DND-41 (cell line): Measurements from ENCODE around the gene BPIFB4.
A peak's percentile ranks its signal among the peaks of the same experiment; 100 is the strongest.
"Not testable (repeated sequence)": the region's sequence is repeated elsewhere in the genome, so short reads cannot be mapped to it uniquely, and the experiment has no call there.

ENCODE experiments used
- ATAC-seq: fragments of 200-7000 bp; cut with Tn5 transposase; 3 replicates; pipeline ENCODE4 v1.9.1; 2021; ENCODE audit warnings: low read depth; ENCODE audit not compliant: insufficient read depth
- DNase-seq: peaks from one replicate; pipeline ENCODE4 v3.0.0-alpha.2; 2020
- H2AFZ ChIP-seq: 2 replicates; pipeline ENCODE4 v1.6.0; 2012; ENCODE audit warnings: low read depth, low read length
- H3K27ac ChIP-seq: 2 replicates; pipeline ENCODE4 v1.5.1; 2012; ENCODE audit warnings: low read length, inconsistent platforms
- H3K27me3 ChIP-seq: fragments of 200-600 bp; sonication (generic); 2 replicates; pipeline ENCODE4 v1.6.0; 2012; ENCODE audit warnings: low read length, mild to moderate bottlenecking, inconsistent platforms; ENCODE audit not compliant: insufficient read depth, poor library complexity
- H3K36me3 ChIP-seq: 2 replicates; pipeline ENCODE4 v1.5.1; 2012; ENCODE audit warnings: low read length, inconsistent platforms; ENCODE audit not compliant: insufficient read depth
- H3K4me1 ChIP-seq: 2 replicates; pipeline ENCODE4 v1.5.1; 2012; ENCODE audit warnings: mild to moderate bottlenecking, low read length; ENCODE audit not compliant: insufficient read depth
- H3K4me2 ChIP-seq: 2 replicates; pipeline ENCODE4 v1.6.0; 2012; ENCODE audit warnings: mild to moderate bottlenecking, moderate library complexity, low read length, inconsistent platforms; ENCODE audit not compliant: insufficient read depth
- H3K4me3 ChIP-seq, 2 experiments: fragments of 200-600 bp in 1 of 2; shearing (Covaris generic) in 1 of 2; 2 replicates each; pipeline ENCODE4 v1.5.1; 2012 to 2016; ENCODE audit warnings: inconsistent platforms in 2 of 2, low read length in 2 of 2, mild to moderate bottlenecking in 2 of 2, low read depth in 1 of 2, moderate library complexity in 1 of 2
- H3K79me2 ChIP-seq: 2 replicates; pipeline ENCODE4 v1.6.0; 2012; ENCODE audit warnings: low read length, inconsistent platforms; ENCODE audit not compliant: insufficient read depth
- H3K9ac ChIP-seq: 2 replicates; pipeline ENCODE4 v1.6.0; 2012; ENCODE audit warnings: low read depth, mild to moderate bottlenecking, inconsistent platforms, low read length, moderate library complexity
- H3K9me3 ChIP-seq: 2 replicates; pipeline ENCODE4 v1.5.1; 2012; ENCODE audit warnings: low read length, moderate library complexity, mild to moderate bottlenecking, inconsistent platforms; ENCODE audit not compliant: insufficient read depth, severe bottlenecking
- H4K20me1 ChIP-seq: 2 replicates; pipeline ENCODE4 v1.6.0; 2012; ENCODE audit warnings: low read length; ENCODE audit not compliant: insufficient read depth
- CTCF ChIP-seq: IDR thresholded peaks from 2 replicates; pipeline ENCODE4 v1.5.1; 2012; ENCODE audit warnings: borderline replicate concordance, low read length, moderate library complexity, mild to moderate bottlenecking; ENCODE audit not compliant: poor library complexity, severe bottlenecking; ENCODE audit errors: extremely low read depth
- EZH2 ChIP-seq: IDR thresholded peaks from 3 replicates; pipeline ENCODE4 v1.6.1; 2012; ENCODE audit warnings: borderline replicate concordance, low read depth, mild to moderate bottlenecking, moderate library complexity, low read length, inconsistent platforms; ENCODE audit not compliant: severe bottlenecking

BPIFB4 gene

GRCh38 chr20:33111306-33111705, 31.9 kb downstream of the BPIFB4 start:
- TF ChIP-seq EZH2: no peak
- TF ChIP-seq CTCF: no peak
- Histone ChIP-seq H3K9me3 (no peaks in the 10 kb centered on the region), H3K79me2 (no peaks in the 10 kb centered on the region), H3K4me3 (no peak overlapping the region), H4K20me1 (no peaks in the 10 kb centered on the region), H3K4me1 (no peaks in the 10 kb centered on the region), H3K36me3 (no peaks in the 10 kb centered on the region), H2AFZ (no peak overlapping the region), H3K4me2 (no peak overlapping the region), H3K27ac (no peak overlapping the region), H3K27me3 (peaks cover 4% of the 10 kb centered on the region), H3K9ac (no peak overlapping the region)
- no peak for ATAC-seq
- no peak for DNase-seq

GRCh38 chr20:33112547-33113386, 33.3 kb downstream of the BPIFB4 start:
- no peaks in the 10 kb centered on the region for H3K36me3 ChIP-seq
- H2AFZ ChIP-seq: 0 out of 2 replicates have a peak overlapping the region, but pooled peaks have one; percentile 17
- H3K9me3 ChIP-seq: no peaks in the 10 kb centered on the region
- no peak overlapping the region for H3K9ac ChIP-seq
- H4K20me1 ChIP-seq: no peaks in the 10 kb centered on the region
- H3K27ac ChIP-seq: no peak overlapping the region
- no peaks in the 10 kb centered on the region for H3K79me2 ChIP-seq
- no peak overlapping the region for H3K4me3 ChIP-seq
- ATAC-seq: no peak
- TF ChIP-seq CTCF: no peak
- TF ChIP-seq EZH2: no peak
- peaks cover 4% of the 10 kb centered on the region for H3K27me3 ChIP-seq
- DNase-seq: no peak
- no peak overlapping the region for H3K4me2 ChIP-seq
- H3K4me1 ChIP-seq: no peaks in the 10 kb centered on the region

- no peak overlapping the region for H3K27ac ChIP-seq
- no peak overlapping the region for H3K4me3 ChIP-seq
- no peaks in the 10 kb centered on the region for H3K4me1 ChIP-seq
- H3K9ac ChIP-seq: no peak overlapping the region
- H2AFZ ChIP-seq: 0 out of 2 replicates have a peak overlapping the region, but pooled peaks have one; percentile 17
- ATAC-seq: no peak
- H3K27me3 ChIP-seq: peaks cover 4% of the 10 kb centered on the region
- no peaks in the 10 kb centered on the region for H3K36me3 ChIP-seq
- H3K9me3 ChIP-seq: no peaks in the 10 kb centered on the region
- no peaks in the 10 kb centered on the region for H4K20me1 ChIP-seq
- DNase-seq: no peak
- no peaks in the 10 kb centered on the region for H3K79me2 ChIP-seq
- TF ChIP-seq CTCF (no peak), EZH2 (no peak)
- no peak overlapping the region for H3K4me2 ChIP-seq
These were observed 34.0 kb downstream of the BPIFB4 start for GRCh38 chr20:33113387-33113908.

- not testable (repeated sequence) for H3K4me3 ChIP-seq, H3K4me2 ChIP-seq, H3K9ac ChIP-seq, H3K4me1 ChIP-seq, H3K79me2 ChIP-seq, H3K27me3 ChIP-seq, H2AFZ ChIP-seq, DNase-seq, H3K9me3 ChIP-seq, H3K36me3 ChIP-seq, ATAC-seq, H3K27ac ChIP-seq, H4K20me1 ChIP-seq
These were observed 36.1 kb downstream of the BPIFB4 start for GRCh38 chr20:33115501-33115900.
